HCT116 (cell line): Measurements from ENCODE around the gene PNP. TPM values are rescaled to one million over a fixed set of nuclear protein-coding genes. Genes with fewer than 3 reads are reported as not detected.

ENCODE experiments used
- ATAC-seq: fragments of 200-7000 bp; cut with Tn5 transposase; 2 replicates; pipeline ENCODE4 v1.9.1; 2020; ENCODE audit warnings: mild to moderate bottlenecking, moderate library complexity
- BruUV-seq: library from RNA; stranded (reverse); fragments of 400-500 nt; replicated peaks from 2 replicates; lab custom pipeline; 2021; lab: Mats Ljungman, UMichigan
- CTCF ChIA-PET: fragments of 300-600 bp; sonication (Branson Sonifier 250); formaldehyde crosslinking; loops from one replicate; lab custom pipeline; 2021; ENCODE audit warnings: antibody characterized with exemption; lab: Charles Lee
- POLR2A ChIA-PET: fragments of 300-600, 350-600 bp; sonication (Branson Sonifier 250); formaldehyde crosslinking; loops from one replicate; lab custom pipeline; 2021; ENCODE audit warnings: antibody characterized with exemption; lab: Charles Lee
- RAD21 ChIA-PET, 2 experiments: fragments of 300-600 bp; sonication (Branson Sonifier 250); formaldehyde crosslinking; loops; one replicate each; lab custom pipeline; 2023; ENCODE audit warnings: low total read pairs in 2 of 2; ENCODE audit not compliant: uncharacterized antibody in 2 of 2, unreplicated experiment in 2 of 2, low non-redundant PET in 1 of 2; lab: Charles Lee
- DNase-seq: peaks from one replicate; pipeline ENCODE4 v3.0.0-alpha.2; 2010; ENCODE audit warnings: low read depth, low spot score
- H2AFZ ChIP-seq: fragments of 200-600 bp; shearing (Covaris generic), sonication (generic); 2 replicates; pipeline ENCODE4 v1.6.1; 2017; ENCODE audit warnings: low read depth, mixed run types, mixed read lengths, antibody characterized with exemption, low read length; ENCODE audit not compliant: poor library complexity, severe bottlenecking
- H3K27ac ChIP-seq: 2 replicates; pipeline ENCODE4 v1.5.1; 2012; ENCODE audit warnings: low read depth, low read length
- H3K27me3 ChIP-seq: fragments of 200-600 bp; sonication (generic); 2 replicates; pipeline ENCODE4 v1.6.1; 2016; ENCODE audit warnings: mixed run types, low read length, mixed read lengths; ENCODE audit not compliant: insufficient read depth
- H3K36me3 ChIP-seq, 2 experiments: fragments of 200-500 bp in 1 of 2; fragments of 200-600 bp in 1 of 2; sonication (Bioruptor generic) in 1 of 2; sonication (generic) in 1 of 2; 2 replicates each; pipeline versions ENCODE4 v1.5.1 to v1.6.1; 2014 to 2016; ENCODE audit warnings: low read length in 2 of 2, inconsistent platforms in 1 of 2, mixed read lengths in 1 of 2, mixed run types in 1 of 2; ENCODE audit not compliant: insufficient read depth in 2 of 2, control insufficient read depth in 1 of 2
- H3K4me1 ChIP-seq, 2 experiments: fragments of 200-600 bp in 1 of 2; sonication (generic) in 1 of 2; 2 replicates each; pipeline versions ENCODE4 v1.5.1 to v1.6.1; 2012 to 2017; ENCODE audit warnings: low read length in 2 of 2, inconsistent platforms in 1 of 2, mild to moderate bottlenecking in 1 of 2, mixed read lengths in 1 of 2, mixed run types in 1 of 2, moderate library complexity in 1 of 2; ENCODE audit not compliant: insufficient read depth in 2 of 2, control insufficient read depth in 1 of 2
- H3K4me2 ChIP-seq: fragments of 200-600 bp; sonication (generic); 2 replicates; pipeline ENCODE4 v1.6.1; 2017; ENCODE audit warnings: mixed run types, low read length, mixed read lengths
- H3K4me3 ChIP-seq, 2 experiments: fragments of 200-600 bp in 1 of 2; sonication (generic) in 1 of 2; replicated peaks in 1 of 2; 2 replicates each; pipeline ENCODE4 v1.5.1; 2011 to 2016; ENCODE audit warnings: low read length in 2 of 2, control low read depth in 1 of 2, low read depth in 1 of 2, mild to moderate bottlenecking in 1 of 2, mixed read lengths in 1 of 2, mixed run types in 1 of 2
- H3K79me2 ChIP-seq: fragments of 200-600 bp; sonication (generic); 2 replicates; pipeline ENCODE4 v1.6.1; 2017; ENCODE audit warnings: mild to moderate bottlenecking, mixed run types, low read length, moderate library complexity, mixed read lengths; ENCODE audit not compliant: insufficient read depth
- H3K9ac ChIP-seq: fragments of 200-600 bp; sonication (generic); 2 replicates; pipeline ENCODE4 v1.6.1; 2016; ENCODE audit warnings: low read length, mixed read lengths
- H3K9me2 ChIP-seq: fragments of 200-600 bp; sonication (generic), shearing (Covaris generic); 2 replicates; pipeline ENCODE4 v1.6.1; 2017; ENCODE audit warnings: mixed run types, mild to moderate bottlenecking, moderate library complexity; ENCODE audit not compliant: insufficient read depth
- H3K9me3 ChIP-seq, 2 experiments: fragments of 200-500 bp in 1 of 2; fragments of 200-600 bp in 1 of 2; sonication (Bioruptor generic) in 1 of 2; sonication (generic) in 1 of 2; 2 replicates each; pipeline ENCODE4 v1.6.1; 2014 to 2017; ENCODE audit warnings: low read length in 2 of 2, mixed read lengths in 2 of 2, inconsistent platforms in 1 of 2, low read depth in 1 of 2, mild to moderate bottlenecking in 1 of 2, mixed run types in 1 of 2, moderate library complexity in 1 of 2; ENCODE audit not compliant: control insufficient read depth in 1 of 2, insufficient read depth in 1 of 2
- H4K20me1 ChIP-seq: fragments of 200-600 bp; sonication (generic), shearing (Covaris generic); 2 replicates; pipeline ENCODE4 v1.6.1; 2017; ENCODE audit warnings: mixed run types, mild to moderate bottlenecking, moderate library complexity; ENCODE audit not compliant: insufficient read depth
- ATF3 ChIP-seq: IDR thresholded peaks from 2 replicates; pipeline ENCODE4 v1.6.1; 2012
- CTCF ChIP-seq, 3 experiments: fragments of 200-600 bp in 1 of 3; sonication (generic) in 1 of 3; IDR thresholded peaks in 2 of 3; conservative IDR thresholded peaks in 1 of 3; 2 replicates each; pipeline ENCODE4 v1.5.1; 2012 to 2017; ENCODE audit warnings: low read depth in 2 of 3, low read length in 2 of 3, antibody characterized with exemption in 1 of 3, borderline replicate concordance in 1 of 3, control low read depth in 1 of 3, mild to moderate bottlenecking in 1 of 3, mixed read lengths in 1 of 3, mixed run types in 1 of 3, moderate library complexity in 1 of 3; ENCODE audit not compliant: insufficient read depth in 1 of 3
- EGR1 ChIP-seq: IDR thresholded peaks from 2 replicates; pipeline ENCODE4 v1.6.1; 2012; ENCODE audit warnings: low read depth
- EZH2phosphoT487 ChIP-seq: fragments of 200-600 bp; IDR thresholded peaks from 2 replicates; pipeline ENCODE4 v1.6.1; 2018; ENCODE audit warnings: antibody characterized with exemption, borderline replicate concordance
- JUND ChIP-seq: IDR thresholded peaks from 2 replicates; pipeline ENCODE4 v1.6.1; 2012
- MAX ChIP-seq: IDR thresholded peaks from 2 replicates; pipeline ENCODE4 v1.6.1; 2012
- POLR2A ChIP-seq: IDR thresholded peaks from 2 replicates; pipeline ENCODE4 v1.7.0; 2011; ENCODE audit warnings: borderline replicate concordance; ENCODE audit not compliant: insufficient read depth, insufficient read length; ENCODE audit errors: extremely low read depth
- POLR2AphosphoS5 ChIP-seq: IDR thresholded peaks from 2 replicates; pipeline ENCODE4 v1.6.1; 2011; ENCODE audit warnings: mild to moderate bottlenecking, low read depth, low read length, moderate library complexity
- RAD21 ChIP-seq: IDR thresholded peaks from 2 replicates; pipeline ENCODE4 v1.6.1; 2012; ENCODE audit warnings: low read depth, mild to moderate bottlenecking
- SP1 ChIP-seq: IDR thresholded peaks from 2 replicates; pipeline ENCODE4 v1.6.1; 2012; ENCODE audit warnings: low read depth
- TCF7L2 ChIP-seq: IDR thresholded peaks from 2 replicates; pipeline ENCODE4 v1.7.0; 2011; ENCODE audit warnings: borderline replicate concordance, inconsistent platforms; ENCODE audit not compliant: insufficient read depth, insufficient read length; ENCODE audit errors: extremely low read depth
- ZBTB33 ChIP-seq: IDR thresholded peaks from 2 replicates; pipeline ENCODE4 v1.6.1; 2011; ENCODE audit warnings: mild to moderate bottlenecking, low read length, moderate library complexity; ENCODE audit not compliant: insufficient replicate concordance; ENCODE audit errors: extremely low read depth
- intact Hi-C: fragments of 100-400 bp; cut with micrococcal nuclease; formaldehyde crosslinking; loops from 2 replicates; pipeline ENCODE4 v1.10.0; 2022
- total RNA-seq: library from RNA; stranded (reverse); gene quantifications from one replicate; pipeline ENCODE4 v1.2.1, GENCODE V29; 2021; ENCODE audit not compliant: unreplicated experiment

The PNP gene
- total RNA-seq, 1 experiment from 2014 or later, result 63.0 TPM

- H3K79me2 ChIP-seq, result no peaks in the 10 kb centered on the region
- no peaks in the 10 kb centered on the region for H3K9me3 ChIP-seq
- no peaks in the 10 kb centered on the region for H3K27me3 ChIP-seq
- DNase-seq (no peak), ATAC-seq (no peak)
- H3K36me3 ChIP-seq, result no peaks in the 10 kb centered on the region
- ChIA-PET CTCF (no interaction called here), RAD21 (no interaction called here), POLR2A (interaction anchor here (1.1 kb wide), 1 partner anchor 50 kb away, joined by 3 read pairs; no protein-coding TSS in a partner anchor)
- H3K27ac ChIP-seq, result no peak overlapping the region
- intact Hi-C loops, result no loop called here
- no peaks in the 10 kb centered on the region for H3K9me2 ChIP-seq
- no peak overlapping the region for H3K4me2 ChIP-seq
- H4K20me1 ChIP-seq, result no peaks in the 10 kb centered on the region
- no peak overlapping the region for H3K9ac ChIP-seq
- no peak overlapping the region for H2AFZ ChIP-seq
- H3K4me3 ChIP-seq, result no peak overlapping the region
- no TSS peak for BruUV-seq
- peaks cover 2 to 13% of the 10 kb centered on the region in 2 experiments; a peak in 3 of 4 replicates for H3K4me1 ChIP-seq
- TF ChIP-seq POLR2AphosphoS5 (no peak), TCF7L2 (no peak), POLR2A (no peak), EGR1 (no peak)
Measured at GRCh38 chr14:20419419-20419818, 49.8 kb upstream of the PNP start.

GRCh38 chr14:20421267-20421666, 47.9 kb upstream of the PNP start:
- TF ChIP-seq CTCF (IDR thresholded peaks at IDR 0.05 in 2 of 3, conservative IDR thresholded peaks at IDR 0.05 in 1 of 3; ENCODE audit: borderline replicate concordance in 1 of 3, insufficient read depth in 1 of 3, low read depth in 2 of 3, low read length in 2 of 3) (no peak), TCF7L2 (no peak), ZBTB33 (no peak), JUND (no peak), MAX (no peak), SP1 (no peak), ATF3 (no peak), EZH2phosphoT487 (no peak), RAD21 (no peak)
- Histone ChIP-seq H3K79me2 (no peaks in the 10 kb centered on the region), H3K9me3 (no peaks in the 10 kb centered on the region), H3K27ac (no peak overlapping the region), H4K20me1 (no peaks in the 10 kb centered on the region), H3K4me1 (peaks cover 0 to 5% of the 10 kb centered on the region in 2 experiments; a peak in 1 of 4 replicates), H2AFZ (no peak overlapping the region), H3K9me2 (no peaks in the 10 kb centered on the region), H3K9ac (no peak overlapping the region), H3K4me2 (no peak overlapping the region), H3K27me3 (no peaks in the 10 kb centered on the region), H3K4me3 (no peak overlapping the region), H3K36me3 (no peaks in the 10 kb centered on the region)
- no peak for DNase-seq
- ChIA-PET RAD21 (no interaction called here), POLR2A (interaction anchor here (1.2 to 2.1 kb wide), 3 partner anchors 8 to 78 kb away, joined by 4 to 7 read pairs (median 7); partner anchors contain the start of genes PARP2, PNP and TEP1), CTCF (no interaction called here)
- no peak for ATAC-seq
- intact Hi-C loops, result no loop called here
- BruUV-seq, result no TSS peak
